ENCODE results near the gene SRSF8. TPM values are rescaled to one million over a fixed set of nuclear protein-coding genes. Genes with fewer than 3 reads are reported as not detected.
"Not testable (repeated sequence)": the region's sequence is repeated elsewhere in the genome, so short reads cannot be mapped to it uniquely, and the experiment has no call there.

SRSF8 gene
- total RNA-seq, 1 donor from 2014 or later, result 46.8 TPM

GRCh38 chr11:95104121-95104830 lies 37.6 kb downstream of the SRSF8 start:
- no peak for TF ChIP-seq CTCF (IDR thresholded peaks at IDR 0.05)
- H3K4me3 Mint-ChIP-seq, result no peak overlapping the region
- CTCF ChIA-PET, result interaction anchor here (1.1 kb wide), 1 partner anchor 34 kb away, joined by 3 read pairs; no protein-coding TSS in a partner anchor
- no peaks in the 10 kb centered on the region for H3K9me3 Mint-ChIP-seq
- intact Hi-C loops (cut with micrococcal nuclease), result no loop called here
- ATAC-seq (ENCODE audit: low read depth), result no peak
- DNase-seq, result no peak
- POLR2A ChIA-PET, result interaction anchor here (4.1 kb wide), 1 partner anchor 15 kb away, joined by 41 read pairs; the partner anchor contains the start of gene ENDOD1
- H3K27me3 Mint-ChIP-seq, result no peaks in the 10 kb centered on the region
- H3K36me3 Mint-ChIP-seq (ENCODE audit: low read depth), result peaks cover 13% of the 10 kb centered on the region
- peaks cover 67% of the 10 kb centered on the region for H3K4me1 Mint-ChIP-seq
- H3K27ac Mint-ChIP-seq, result no peak overlapping the region

- POLR2A ChIA-PET, result no interaction called here
These were observed 38.1 kb downstream of the SRSF8 start for GRCh38 chr11:95104856-95105255.

GRCh38 chr11:95108159-95108611 lies 41.5 kb downstream of the SRSF8 start:
- H3K9me3 Mint-ChIP-seq, result no peaks in the 10 kb centered on the region
- ChIA-PET POLR2A (interaction anchor here (0.5 to 2.2 kb wide), 7 partner anchors 9 to 1140 kb away, joined by 3 to 14 read pairs (median 6); partner anchors contain the start of gene ENDOD1), CTCF (interaction anchor here (1.0 to 1.6 kb wide), 3 partner anchors 15 to 597 kb away, joined by 3 to 6 read pairs (median 5); no protein-coding TSS in a partner anchor)
- peak overlapping the region; percentile 93 for H3K27ac Mint-ChIP-seq
- intact Hi-C loops (cut with micrococcal nuclease), result loop anchor here (1.0 to 5.0 kb wide), 3 partner anchors 12 to 41 kb away; partner anchors contain the start of genes ENDOD1 and SRSF8
- no peak for TF ChIP-seq CTCF (IDR thresholded peaks at IDR 0.05)
- ATAC-seq (ENCODE audit: low read depth), result peak; percentile 45
- DNase-seq, result no peak
- H3K36me3 Mint-ChIP-seq (ENCODE audit: low read depth), result peaks cover 19% of the 10 kb centered on the region
- peaks cover 58% of the 10 kb centered on the region for H3K4me1 Mint-ChIP-seq
- peak overlapping the region; percentile 79 for H3K4me3 Mint-ChIP-seq
- H3K27me3 Mint-ChIP-seq, result no peaks in the 10 kb centered on the region

More at GRCh38 chr11:95104856-95105255, 38.1 kb downstream of the SRSF8 start:
- CTCF ChIA-PET, result no interaction called here
- Mint-ChIP-seq H3K9me3 (no peaks in the 10 kb centered on the region), H3K27me3 (no peaks in the 10 kb centered on the region), H3K27ac (no peak overlapping the region), H3K4me1 (peaks cover 67% of the 10 kb centered on the region), H3K36me3 (ENCODE audit: low read depth) (peaks cover 16% of the 10 kb centered on the region), H3K4me3 (no peak overlapping the region)
- DNase-seq (no peak), ATAC-seq (ENCODE audit: low read depth) (no peak)
- intact Hi-C loops (cut with micrococcal nuclease), result loop anchor here (5.0 kb wide), 1 partner anchor 38 kb away; the partner anchor contains the start of gene SRSF8
- no peak for TF ChIP-seq CTCF (IDR thresholded peaks at IDR 0.05)

GRCh38 chr11:95108671-95109551 lies 42.2 kb downstream of the SRSF8 start:
- Mint-ChIP-seq H3K36me3 (ENCODE audit: low read depth) (peaks cover 25% of the 10 kb centered on the region), H3K9me3 (no peaks in the 10 kb centered on the region), H3K4me1 (peaks cover 52% of the 10 kb centered on the region), H3K27ac (peak overlapping the region; percentile 93), H3K4me3 (peak overlapping the region; percentile 79), H3K27me3 (no peaks in the 10 kb centered on the region)
- TF ChIP-seq CTCF (IDR thresholded peaks at IDR 0.05), result no peak
- intact Hi-C loops (cut with micrococcal nuclease), result loop anchor here (1.0 to 5.0 kb wide), 3 partner anchors 13 to 42 kb away; partner anchors contain the start of genes ENDOD1 and SRSF8
- ATAC-seq (ENCODE audit: low read depth), result no peak
- ChIA-PET POLR2A (interaction anchor here (1.0 to 2.2 kb wide), 6 partner anchors 10 to 42 kb away, joined by 3 to 14 read pairs (median 6); partner anchors contain the start of gene ENDOD1), CTCF (interaction anchor here (1.0 to 1.6 kb wide), 3 partner anchors 15 to 596 kb away, joined by 3 to 6 read pairs (median 5); no protein-coding TSS in a partner anchor)
- no peak for DNase-seq

- H3K27ac Mint-ChIP-seq; DNase-seq; H3K9me3 Mint-ChIP-seq; POLR2A ChIA-PET; intact Hi-C loops (cut with micrococcal nuclease); CTCF ChIA-PET; H3K4me3 Mint-ChIP-seq; ATAC-seq (ENCODE audit: low read depth); H3K27me3 Mint-ChIP-seq: not testable (repeated sequence)
- Mint-ChIP-seq H3K36me3 (ENCODE audit: low read depth) (peaks cover 23% of the 10 kb centered on the region), H3K4me1 (peaks cover 43% of the 10 kb centered on the region)
These were observed 44.8 kb downstream of the SRSF8 start for GRCh38 chr11:95111471-95111870.

All from activated B cell treated with CpG ODN at 0.5 μM for 24 hours (primary cell).